Ramos (cell line): ENCODE measurements around the gene DPY30.

Experiments
- in situ Hi-C: fragments of 300-500 bp; cut with MboI; formaldehyde crosslinking; loops from one replicate; pipeline ENCODE4 v1.14.3; 2022; ENCODE audit warnings: low sequenced_read_pairs; ENCODE audit not compliant: unreplicated experiment

Gene DPY30

GRCh38 chr2:31979018-31979417, 60.6 kb downstream of the DPY30 start:
- in situ Hi-C loops: no loop called here

GRCh38 chr2:31978436-31978835, 61.2 kb downstream of the DPY30 start:
- in situ Hi-C loops: no loop called here
